ENCODE measurements around the gene TSKU. TPM values are rescaled to one million over a fixed set of nuclear protein-coding genes. Genes with fewer than 3 reads are reported as not detected.

TSKU gene
- total RNA-seq, 2 donors from 2014 or later, result 39.6 to 41.3 TPM

- Histone ChIP-seq H3K9me3 (no peaks in the 10 kb centered on the region), H3K27ac (no peak overlapping the region), H3K9ac (ENCODE audit: low read depth in 2 of 2, low read length in 2 of 2) (no peak overlapping the region), H3K4me3 (no peak overlapping the region), H3K36me3 (no peaks in the 10 kb centered on the region), H3K27me3 (no peaks in the 10 kb centered on the region), H3K4me1 (no peaks in the 10 kb centered on the region)
- no peak for TF ChIP-seq CTCF (IDR thresholded peaks at IDR 0.05)
- intact Hi-C loops (cut with DNase I), result no loop called here
- peak; percentile 13 for DNase-seq
Measured at GRCh38 chr11:76841923-76842452, 58.8 kb downstream of the TSKU start.

- intact Hi-C loops (cut with DNase I), result no loop called here
- TF ChIP-seq CTCF (IDR thresholded peaks at IDR 0.05), result no peak
- Histone ChIP-seq H3K27me3 (no peaks in the 10 kb centered on the region), H3K27ac (no peak overlapping the region), H3K4me1 (no peaks in the 10 kb centered on the region), H3K9ac (ENCODE audit: low read depth in 2 of 2, low read length in 2 of 2) (no peak overlapping the region), H3K36me3 (no peaks in the 10 kb centered on the region), H3K9me3 (no peaks in the 10 kb centered on the region), H3K4me3 (no peak overlapping the region)
- no peak for DNase-seq
Measured at GRCh38 chr11:76843907-76844306, 60.8 kb downstream of the TSKU start.

- Histone ChIP-seq H3K9me3 (no peaks in the 10 kb centered on the region), H3K4me3 (no peak overlapping the region), H3K4me1 (no peaks in the 10 kb centered on the region), H3K36me3 (no peaks in the 10 kb centered on the region), H3K27me3 (no peaks in the 10 kb centered on the region), H3K9ac (ENCODE audit: low read depth in 2 of 2, low read length in 2 of 2) (no peak overlapping the region), H3K27ac (no peak overlapping the region)
- intact Hi-C loops (cut with DNase I), result no loop called here
- no peak for TF ChIP-seq CTCF (IDR thresholded peaks at IDR 0.05)
- peak; percentile 10 for DNase-seq
Measured at GRCh38 chr11:76844511-76844910, 61.4 kb downstream of the TSKU start.

DNA sequence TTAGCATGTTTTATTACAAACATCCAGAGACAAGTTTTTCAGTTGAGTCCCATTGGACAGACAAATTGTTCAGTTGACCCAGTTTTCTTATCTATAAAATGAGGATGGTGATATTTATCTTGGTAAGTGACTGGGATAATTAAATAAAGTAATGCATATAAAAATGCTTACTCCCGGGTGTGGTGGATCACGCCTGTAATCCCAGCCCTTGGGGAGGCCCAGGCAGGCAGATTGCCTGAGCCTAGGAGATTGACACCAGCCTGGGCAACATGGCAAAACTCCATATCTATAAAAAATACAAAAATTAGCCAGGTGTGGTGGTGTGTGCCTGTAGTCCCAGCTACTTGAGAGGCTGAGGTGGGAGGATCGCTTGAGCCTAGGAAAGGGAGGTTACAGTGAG, 61.9 kb downstream of the TSKU start:
- DNase-seq, result peak; percentile 51
- H3K9ac ChIP-seq (ENCODE audit: low read depth in 2 of 2, low read length in 2 of 2), result no peak overlapping the region
- no peak overlapping the region for H3K4me3 ChIP-seq
- H3K9me3 ChIP-seq, result no peaks in the 10 kb centered on the region
- no peaks in the 10 kb centered on the region for H3K36me3 ChIP-seq
- H3K27me3 ChIP-seq, result no peaks in the 10 kb centered on the region
- H3K27ac ChIP-seq, result no peak overlapping the region
- TF ChIP-seq CTCF (IDR thresholded peaks at IDR 0.05), result no peak
- no peaks in the 10 kb centered on the region for H3K4me1 ChIP-seq
- intact Hi-C loops (cut with DNase I), result no loop called here

GRCh38 chr11:76846441-76846840, 63.3 kb downstream of the TSKU start:
- TF ChIP-seq CTCF (IDR thresholded peaks at IDR 0.05), result no peak
- Histone ChIP-seq H3K9ac (ENCODE audit: low read depth in 2 of 2, low read length in 2 of 2) (no peak overlapping the region), H3K27me3 (no peaks in the 10 kb centered on the region), H3K27ac (no peak overlapping the region), H3K9me3 (no peaks in the 10 kb centered on the region), H3K4me3 (no peak overlapping the region), H3K4me1 (no peaks in the 10 kb centered on the region), H3K36me3 (no peaks in the 10 kb centered on the region)
- peak; percentile 15 for DNase-seq
- intact Hi-C loops (cut with DNase I), result no loop called here

Other genes starting within 250 kb of the TSKU start
- 10 to 100 TPM in 1 of 2 donors, 1 to 10 TPM in 1; 5.9 to 26.8 TPM for gene LRRC32, start 112.6 kb upstream of the TSKU start, total RNA-seq
- 10 to 100 TPM; 25.0 to 36.4 TPM for gene ACER3, start 77.6 kb downstream of the TSKU start, total RNA-seq